ENCODE measurements around the gene DDX54. TPM values are rescaled to one million over a fixed set of nuclear protein-coding genes. Genes with fewer than 3 reads are reported as not detected.

DDX54 gene
- total and polyA plus RNA-seq, 12 donors, result 16.5 to 52.7 (median 37.5) TPM

GRCh38 chr12:113154351-113154973, 30.8 kb downstream of the DDX54 start:
- Histone ChIP-seq H3K36me3 (peaks cover 0 to 24% (median 18%) of the 10 kb centered on the region in 9 donors), H3K4me1 (peaks cover 3 to 27% (median 21%) of the 10 kb centered on the region in 9 donors), H3K9me3 (no peaks in the 10 kb centered on the region), H3K4me3 (peak overlapping the region in 2 of 10 donors; percentile 19 to 35), H3K27ac (no peak overlapping the region), H3K27me3 (peaks cover 10 to 72% (median 68%) of the 10 kb centered on the region in 7 donors)
- ATAC-seq, result peak in 1 of 8 donors; percentile 1
- DNase-seq, result no peak
- 4% methylated on average over 51 of the region's 51 CpGs for WGBS, 2 donors
- TF ChIP-seq, protein P1, sequence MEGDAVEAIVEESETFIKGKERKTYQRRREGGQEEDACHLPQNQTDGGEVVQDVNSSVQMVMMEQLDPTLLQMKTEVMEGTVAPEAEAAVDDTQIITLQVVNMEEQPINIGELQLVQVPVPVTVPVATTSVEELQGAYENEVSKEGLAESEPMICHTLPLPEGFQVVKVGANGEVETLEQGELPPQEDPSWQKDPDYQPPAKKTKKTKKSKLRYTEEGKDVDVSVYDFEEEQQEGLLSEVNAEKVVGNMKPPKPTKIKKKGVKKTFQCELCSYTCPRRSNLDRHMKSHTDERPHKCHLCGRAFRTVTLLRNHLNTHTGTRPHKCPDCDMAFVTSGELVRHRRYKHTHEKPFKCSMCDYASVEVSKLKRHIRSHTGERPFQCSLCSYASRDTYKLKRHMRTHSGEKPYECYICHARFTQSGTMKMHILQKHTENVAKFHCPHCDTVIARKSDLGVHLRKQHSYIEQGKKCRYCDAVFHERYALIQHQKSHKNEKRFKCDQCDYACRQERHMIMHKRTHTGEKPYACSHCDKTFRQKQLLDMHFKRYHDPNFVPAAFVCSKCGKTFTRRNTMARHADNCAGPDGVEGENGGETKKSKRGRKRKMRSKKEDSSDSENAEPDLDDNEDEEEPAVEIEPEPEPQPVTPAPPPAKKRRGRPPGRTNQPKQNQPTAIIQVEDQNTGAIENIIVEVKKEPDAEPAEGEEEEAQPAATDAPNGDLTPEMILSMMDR (IDR thresholded peaks at IDR 0.05), result no peak
- intact Hi-C loops (cut with DNase I), result loop anchor here in 9 of 10 donors (5.0 to 10.0 kb wide), 4 partner anchors 100 to 1978 kb away; partner anchors contain the start of gene DTX1 (in 2 of the 9)

DNA sequence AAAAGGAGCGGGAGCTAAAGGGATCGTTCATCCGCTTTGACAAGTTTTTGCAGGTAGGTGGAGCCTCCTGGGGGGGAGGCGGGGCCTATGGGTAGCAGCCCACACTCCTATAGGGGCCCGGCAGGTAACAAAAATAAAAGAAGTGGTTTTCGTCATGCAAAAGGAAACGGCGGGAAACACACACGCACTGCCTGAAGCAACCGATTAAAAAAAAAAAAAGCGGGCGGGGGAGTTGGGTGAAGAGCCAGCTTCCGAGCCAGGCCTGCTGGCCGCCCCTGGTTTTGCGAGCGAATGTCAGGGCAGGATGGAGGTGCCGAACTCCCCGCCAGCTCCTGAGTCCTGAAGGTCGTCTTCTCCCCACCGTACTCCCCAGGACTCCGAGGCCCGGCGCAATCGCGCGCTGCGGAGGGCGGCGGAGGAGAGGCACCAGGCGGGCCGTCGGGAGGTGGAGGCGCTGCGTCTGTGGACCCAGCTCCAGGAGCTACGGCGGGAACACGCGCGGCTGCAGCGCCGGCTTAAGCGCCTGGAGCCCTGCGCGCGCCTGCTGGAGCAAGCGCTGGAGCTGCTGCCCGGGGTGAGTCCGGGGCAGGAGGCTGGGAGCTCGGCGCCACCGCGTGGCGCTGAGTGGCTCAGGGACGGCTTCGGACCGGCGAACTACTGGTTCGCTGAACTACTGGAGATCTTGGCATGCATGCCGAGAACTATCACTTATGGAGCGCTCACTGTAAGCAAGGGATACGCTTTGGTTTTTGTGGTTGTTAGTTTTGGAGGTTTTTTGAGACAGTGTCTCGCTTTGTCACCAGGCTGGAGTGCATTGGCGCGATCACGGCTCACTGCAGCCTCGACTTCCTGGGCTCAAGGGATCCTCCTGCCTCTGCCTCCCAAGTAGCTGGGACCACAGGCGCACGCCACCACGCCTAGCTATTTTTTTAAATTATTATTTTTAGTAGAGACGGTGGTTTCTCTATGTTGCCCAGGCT, 32.2 kb downstream of the DDX54 start:
- Histone ChIP-seq H3K4me3 (peak overlapping the region; percentile 7 to 52 (median 40)), H3K27ac (no peak overlapping the region), H3K27me3 (peaks cover 10 to 76% (median 69%) of the 10 kb centered on the region in 7 donors), H3K9me3 (no peaks in the 10 kb centered on the region), H3K36me3 (peaks cover 0 to 11% (median 6%) of the 10 kb centered on the region in 9 donors), H3K4me1 (peaks cover 3 to 30% (median 23%) of the 10 kb centered on the region in 9 donors)
- TF ChIP-seq, protein P1 (IDR thresholded peaks at IDR 0.05), result peak in 8 of 9 donors; percentile 3 to 67 (median 56)
- ATAC-seq (peak; percentile 77 to 86 (median 82)), DNase-seq (peak; percentile 45 to 72)
- intact Hi-C loops (cut with DNase I), result loop anchor here (2.0 to 10.0 kb wide), 5 partner anchors 98 to 1979 kb away; partner anchors contain the start of gene DTX1 (in 2 of the 10)
- 7 to 9% methylated on average over 70 of the region's 70 CpGs for WGBS, 2 donors

GRCh38 chr12:113152196-113152834, 33.0 kb downstream of the DDX54 start:
- no peak for DNase-seq
- 22 to 24% methylated on average over 9 of the region's 9 CpGs for WGBS, 2 donors
- intact Hi-C loops (cut with DNase I), result loop anchor here (2.0 to 10.0 kb wide), 5 partner anchors 98 to 1980 kb away; partner anchors contain the start of gene DTX1 (in 2 of the 10)
- Histone ChIP-seq H3K4me3 (peak overlapping the region in 8 of 10 donors; percentile 7 to 52 (median 48)), H3K27me3 (peaks cover 10 to 84% (median 69%) of the 10 kb centered on the region in 7 donors), H3K27ac (no peak overlapping the region), H3K4me1 (peaks cover 3 to 30% (median 23%) of the 10 kb centered on the region in 9 donors), H3K9me3 (peaks cover 0 to 2% (median 0%) of the 10 kb centered on the region in 11 donors), H3K36me3 (peaks cover 0 to 3% (median 0%) of the 10 kb centered on the region in 9 donors)
- ATAC-seq, result no peak
- TF ChIP-seq, protein P1 (IDR thresholded peaks at IDR 0.05), result no peak

Measured in heart right ventricle (tissue), 16 donors.